ENCODE measurements around the gene CAND2.

- TF ChIP-seq CTCF (IDR thresholded peaks at IDR 0.05; ENCODE audit: insufficient read depth, low read length) (no peak), GABPA (IDR thresholded peaks at IDR 0.05; ENCODE audit: low read depth) (no peak), POLR2AphosphoS5 (IDR thresholded peaks at IDR 0.05; ENCODE audit: low read depth) (no peak)
Observed at GRCh38 chr3:12758025-12758781, 38.3 kb upstream of the CAND2 start.

All from HL-60 (cell line).